H1 (cell line): ENCODE results near the gene NR4A2. TPM values are rescaled to one million over a fixed set of nuclear protein-coding genes. Genes with fewer than 3 reads are reported as not detected.

Experiments used
- CTCF ChIA-PET: fragments of 300-600 bp; sonication (Branson Sonifier 250); formaldehyde crosslinking; loops from one replicate; lab custom pipeline; 2021; ENCODE audit not compliant: partially characterized antibody; lab: Charles Lee
- POLR2A ChIA-PET: fragments of 300-600 bp; sonication (Branson Sonifier 250); formaldehyde crosslinking; loops from one replicate; lab custom pipeline; 2021; ENCODE audit warnings: inconsistent platforms; ENCODE audit not compliant: partially characterized antibody; lab: Charles Lee
- DNase-seq, 2 experiments: peaks; one replicate each; pipeline versions ENCODE4 v3.0.0 to v3.0.0-alpha.2; 2010 to 2022; ENCODE audit warnings: low spot score in 2 of 2, low read depth in 1 of 2, mixed read lengths in 1 of 2
- FAIRE-seq: peaks from 2 replicates; lab custom pipeline; 2011; peaks lifted over from hg19 to GRCh38; lab: Jason Lieb, UNC
- H2AFZ ChIP-seq: 2 replicates; pipeline ENCODE4 v1.8.1; 2012; ENCODE audit warnings: low read length, inconsistent platforms
- H2AK5ac ChIP-seq: 2 replicates; pipeline ENCODE4 v1.6.1; 2013; ENCODE audit warnings: low read depth, low read length
- H2BK120ac ChIP-seq: replicated peaks from 2 replicates; pipeline ENCODE3; 2013; ENCODE audit warnings: low read depth, low read length, inconsistent platforms
- H2BK12ac ChIP-seq: 2 replicates; pipeline ENCODE4 v1.6.1; 2013; ENCODE audit warnings: low read depth, low read length
- H2BK15ac ChIP-seq: 2 replicates; pipeline ENCODE4 v1.6.1; 2013; ENCODE audit warnings: low read length
- H2BK20ac ChIP-seq: 2 replicates; pipeline ENCODE4 v1.6.1; 2013; ENCODE audit warnings: low read length
- H2BK5ac ChIP-seq: 2 replicates; pipeline ENCODE4 v1.6.1; 2013; ENCODE audit warnings: low read depth, low read length
- H3K14ac ChIP-seq: 2 replicates; pipeline ENCODE4 v1.6.1; 2013; ENCODE audit warnings: inconsistent platforms; ENCODE audit not compliant: insufficient read length
- H3K18ac ChIP-seq: 2 replicates; pipeline ENCODE4 v1.6.1; 2013; ENCODE audit warnings: low read length; ENCODE audit errors: extremely low read depth
- H3K23ac ChIP-seq: 2 replicates; pipeline ENCODE4 v1.6.1; 2013; ENCODE audit warnings: inconsistent platforms; ENCODE audit not compliant: insufficient read length
- H3K23me2 ChIP-seq: 2 replicates; pipeline ENCODE4 v1.6.1; 2013; ENCODE audit warnings: low read depth, low read length
- H3K27ac ChIP-seq: 2 replicates; pipeline ENCODE4 v1.6.1; 2011; ENCODE audit warnings: low read depth, low read length, inconsistent platforms
- H3K27me3 ChIP-seq, 4 experiments: replicated peaks in 1 of 4; 1 replicate in 1 of 4; 2 replicates in 3 of 4; pipeline versions ENCODE4 v1.6.1 to v1.8.1; 2011 to 2013; ENCODE audit warnings: low read length in 3 of 4, mild to moderate bottlenecking in 3 of 4, inconsistent platforms in 2 of 4, mixed read lengths in 2 of 4, moderate library complexity in 1 of 4; ENCODE audit not compliant: control insufficient read depth in 3 of 4, insufficient read depth in 3 of 4; ENCODE audit errors: extremely low read depth in 1 of 4
- H3K36me3 ChIP-seq, 4 experiments: 2 replicates each; pipeline versions ENCODE4 v1.6.1 to v1.8.1; 2011 to 2013; ENCODE audit warnings: mild to moderate bottlenecking in 4 of 4, low read length in 3 of 4, moderate library complexity in 2 of 4, control low read depth in 1 of 4, inconsistent platforms in 1 of 4; ENCODE audit not compliant: insufficient read depth in 4 of 4, control insufficient read depth in 2 of 4
- H3K4ac ChIP-seq: replicated peaks from 2 replicates; pipeline ENCODE3; 2013; ENCODE audit warnings: low read length, low read depth, mixed read lengths, inconsistent platforms; ENCODE audit not compliant: insufficient read length
- H3K4me1 ChIP-seq, 4 experiments: replicated peaks in 1 of 4; 1 replicate in 1 of 4; 2 replicates in 3 of 4; pipeline versions ENCODE4 v1.6.1 to v1.8.1; 2011 to 2013; ENCODE audit warnings: low read length in 3 of 4, inconsistent platforms in 2 of 4, mixed read lengths in 1 of 4; ENCODE audit not compliant: insufficient read depth in 4 of 4, control insufficient read depth in 3 of 4
- H3K4me2 ChIP-seq, 2 experiments: 2 replicates each; pipeline versions ENCODE4 v1.6.1 to v1.8.1; 2011 to 2013; ENCODE audit warnings: low read depth in 2 of 2, low read length in 2 of 2, control low read depth in 1 of 2, inconsistent platforms in 1 of 2, mild to moderate bottlenecking in 1 of 2; ENCODE audit not compliant: insufficient read depth in 1 of 2
- H3K4me3 ChIP-seq, 4 experiments: fragments of 200-600, 300-600 bp in 1 of 4; sonication (generic), shearing (Covaris generic), sonication (Bioruptor Twin) in 1 of 4; 2 replicates each; pipeline versions ENCODE4 v1.5.1 to v1.8.1; 2011 to 2016; ENCODE audit warnings: low read length in 4 of 4, low read depth in 3 of 4, control low read depth in 2 of 4, inconsistent platforms in 2 of 4, mild to moderate bottlenecking in 2 of 4, mixed read lengths in 1 of 4, moderate library complexity in 1 of 4; ENCODE audit not compliant: insufficient read depth in 2 of 4; ENCODE audit errors: extremely low read depth in 1 of 4
- H3K56ac ChIP-seq: replicated peaks from 2 replicates; pipeline ENCODE3; 2013; ENCODE audit warnings: low read depth, mild to moderate bottlenecking, mixed read lengths, low read length, inconsistent platforms; ENCODE audit not compliant: insufficient read length
- H3K79me1 ChIP-seq: 2 replicates; pipeline ENCODE4 v1.6.1; 2013; ENCODE audit warnings: low read depth, low read length, control low read depth
- H3K79me2 ChIP-seq, 2 experiments: 2 replicates each; pipeline versions ENCODE4 v1.6.1 to v1.8.1; 2012 to 2013; ENCODE audit warnings: low read length in 2 of 2, mild to moderate bottlenecking in 2 of 2, inconsistent platforms in 1 of 2; ENCODE audit not compliant: insufficient read depth in 2 of 2, control insufficient read depth in 1 of 2
- H3K9ac ChIP-seq, 4 experiments: replicated peaks in 1 of 4; 1 replicate in 1 of 4; 2 replicates in 3 of 4; pipeline versions ENCODE4 v1.6.1 to v1.8.1; 2011 to 2013; ENCODE audit warnings: low read depth in 3 of 4, low read length in 3 of 4, control low read depth in 2 of 4, mild to moderate bottlenecking in 2 of 4, moderate library complexity in 2 of 4, inconsistent platforms in 1 of 4; ENCODE audit errors: extremely low read depth in 1 of 4
- H3K9me3 ChIP-seq, 2 experiments: 2 replicates each; pipeline versions ENCODE4 v1.6.1 to v1.8.1; 2012 to 2013; ENCODE audit warnings: mild to moderate bottlenecking in 2 of 2, moderate library complexity in 2 of 2, control low read depth in 1 of 2, inconsistent platforms in 1 of 2, low read depth in 1 of 2, low read length in 1 of 2, mixed read lengths in 1 of 2; ENCODE audit not compliant: insufficient read depth in 2 of 2
- H4K20me1 ChIP-seq, 2 experiments: replicated peaks in 1 of 2; 2 replicates each; pipeline versions ENCODE3 to v1.8.1; 2011 to 2013; ENCODE audit warnings: inconsistent platforms in 2 of 2, low read length in 2 of 2, mild to moderate bottlenecking in 1 of 2; ENCODE audit not compliant: insufficient read depth in 2 of 2, control insufficient read depth in 1 of 2
- H4K5ac ChIP-seq: 2 replicates; pipeline ENCODE4 v1.6.1; 2013; ENCODE audit warnings: low read length, low read depth, mixed read lengths, inconsistent platforms; ENCODE audit not compliant: insufficient read length
- H4K8ac ChIP-seq: 2 replicates; pipeline ENCODE4 v1.8.0; 2013; ENCODE audit warnings: mild to moderate bottlenecking, moderate library complexity, low read length, inconsistent platforms; ENCODE audit not compliant: insufficient read depth; ENCODE audit errors: extremely low read depth
- H4K91ac ChIP-seq: replicated peaks from 2 replicates; pipeline ENCODE3; 2013; ENCODE audit warnings: low read length, mixed read lengths, inconsistent platforms; ENCODE audit not compliant: insufficient read length
- BCL11A ChIP-seq, 2 experiments: IDR thresholded peaks; one replicate each; pipeline ENCODE4 v1.6.1; 2011; ENCODE audit warnings: low read depth in 2 of 2, low read length in 2 of 2, mild to moderate bottlenecking in 2 of 2
- EGR1 ChIP-seq: IDR thresholded peaks from 2 replicates; pipeline ENCODE4 v1.6.1; 2011; ENCODE audit warnings: low read depth, low read length, borderline replicate concordance
- GTF2F1 ChIP-seq: IDR thresholded peaks from 2 replicates; pipeline ENCODE4 v1.6.1; 2012; ENCODE audit warnings: low read depth, low read length, improper control_type of control experiment, borderline replicate concordance
- MAX ChIP-seq: IDR thresholded peaks from 2 replicates; pipeline ENCODE4 v1.6.1; 2012; ENCODE audit warnings: inconsistent platforms
- NANOG ChIP-seq: IDR thresholded peaks from 2 replicates; pipeline ENCODE4 v1.6.1; 2011; ENCODE audit warnings: low read length, low read depth, mild to moderate bottlenecking, inconsistent platforms; ENCODE audit not compliant: insufficient read depth, poor library complexity, severe bottlenecking
- SAP30 ChIP-seq: fragments of 300-600 bp; sonication (generic); IDR thresholded peaks from 2 replicates; pipeline ENCODE4 v1.7.1; 2012; ENCODE audit warnings: low read length, moderate library complexity, mild to moderate bottlenecking, inconsistent platforms; ENCODE audit not compliant: insufficient read depth, insufficient replicate concordance
- SP2 ChIP-seq: IDR thresholded peaks from 2 replicates; pipeline ENCODE4 v1.6.1; 2012; ENCODE audit warnings: mild to moderate bottlenecking, low read length, inconsistent platforms
- SUZ12 ChIP-seq: fragments of 200-600 bp; sonication (generic); IDR thresholded peaks from 2 replicates; pipeline ENCODE4 v1.6.1; 2012; ENCODE audit warnings: mild to moderate bottlenecking, inconsistent platforms, low read length, moderate library complexity, mixed read lengths
- TAF7 ChIP-seq: optimal IDR thresholded peaks from 2 replicates; pipeline ENCODE3; 2011; ENCODE audit warnings: low read depth, mild to moderate bottlenecking, inconsistent platforms, low read length, moderate library complexity, borderline replicate concordance
- TCF12 ChIP-seq: IDR thresholded peaks from 2 replicates; pipeline ENCODE4 v1.6.1; 2011; ENCODE audit warnings: low read depth, mild to moderate bottlenecking, low read length
- WGBS, 2 experiments: shearing (Covaris generic) in 1 of 2; methylation state at CpG; one replicate each; pipeline versions ENCODE4 v1.1.6 to v1.1.7; 2013 to 2015; ENCODE audit warnings: low lambda C conversion rate in 2 of 2, mixed read lengths in 2 of 2, inconsistent platforms in 1 of 2, low coverage in 1 of 2, missing lambda C conversion rate in 1 of 2; ENCODE audit not compliant: insufficient replicate concordance in 2 of 2, insufficient coverage in 1 of 2, insufficient read length in 1 of 2; ENCODE audit errors: extremely low coverage in 1 of 2, missing lambda C conversion rate in 1 of 2; 5-methylcytosine and 5-hydroxymethylcytosine counted together
- polyA plus RNA-seq, 7 experiments: library from polyadenylated mRNA; depleted of rRNA in 3 of 7; stranded (reverse) in 5 of 7; unstranded in 2 of 7; fragments of >200 nt in 5 of 7; fragments of 200-250 nt in 2 of 7; gene quantifications; 1 replicate in 5 of 7; 2 replicates in 1 of 7; 4 replicates in 1 of 7; pipeline versions ENCODE4 v1.2.1 to v1.2.3, GENCODE V29; 2011 to 2013; ENCODE audit warnings: missing spikeins in 2 of 7, mixed read lengths in 2 of 7
- total RNA-seq: library from RNA; stranded (reverse); fragmentation: NEBNext Ultra II Directional; extraction: Animal tissue kit (Norgen Biotek cat#: 25700); gene quantifications from 2 replicates; pipeline ENCODE4 v1.2.1, GENCODE V29; 2021

Gene NR4A2
- total and polyA plus RNA-seq, 2 of the 8 experiments (the other 6 are each of a cell fraction or from before 2014, with no cell fraction given): 0.15 to 1.7 TPM

GRCh38 chr2:156379714-156380113, 47.2 kb upstream of the NR4A2 start:
- Histone ChIP-seq H4K91ac (no peak overlapping the region), H4K20me1 (no peaks in the 10 kb centered on the region), H3K9ac (no peak overlapping the region), H3K79me1 (no peaks in the 10 kb centered on the region), H3K4me3 (no peak overlapping the region), H3K9me3 (peaks cover 4 to 7% of the 10 kb centered on the region in 2 experiments; a peak in 2 of 4 replicates), H3K4me2 (no peak overlapping the region), H3K36me3 (no peaks in the 10 kb centered on the region), H2BK12ac (no peak overlapping the region), H3K79me2 (no peaks in the 10 kb centered on the region), H3K27ac (no peak overlapping the region), H3K27me3 (no peaks in the 10 kb centered on the region), H4K8ac (no peak overlapping the region), H2BK15ac (no peak overlapping the region), H2AFZ (no peak overlapping the region), H3K14ac (no peak overlapping the region), H2BK20ac (no peak overlapping the region), H4K5ac (no peak overlapping the region), H3K4ac (no peak overlapping the region), H3K18ac (no peak overlapping the region), H2AK5ac (no peak overlapping the region), H3K23me2 (no peaks in the 10 kb centered on the region), H3K4me1 (peaks cover 0 to 3% (median 0%) of the 10 kb centered on the region in 4 experiments; a peak in 1 of 7 replicates), H2BK5ac (no peak overlapping the region), H2BK120ac (no peak overlapping the region), H3K56ac (no peak overlapping the region), H3K23ac (no peak overlapping the region)
- DNase-seq (no peak), FAIRE-seq (no peak)
- ChIA-PET POLR2A (interaction anchor here (0.6 kb wide), 1 partner anchor 258 kb away, joined by 3 read pairs; no protein-coding TSS in a partner anchor), CTCF (interaction anchor here (1.0 kb wide), 1 partner anchor 45 kb away, joined by 3 read pairs; no protein-coding TSS in a partner anchor)
- WGBS, 2 experiments: 95% methylated on average over 1 of the region's 1 CpG; no CpG with 5 or more reads in 1 of the 2 experiments
- TF ChIP-seq SUZ12 (no peak), SAP30 (no peak), TAF7 (no peak), GTF2F1 (no peak), BCL11A (IDR thresholded peaks at IDR 0.05; ENCODE audit: low read depth in 2 of 2, low read length in 2 of 2) (no peak), MAX (no peak), TCF12 (no peak), EGR1 (no peak), NANOG (no peak), SP2 (no peak)
